ENCODE measurements around the gene AKT2. TPM values are rescaled to one million over a fixed set of nuclear protein-coding genes. Genes with fewer than 3 reads are reported as not detected.
"Not testable (repeated sequence)": the region's sequence is repeated elsewhere in the genome, so short reads cannot be mapped to it uniquely, and the experiment has no call there.

Gene AKT2
- polyA plus RNA-seq, 1 donor from 2014 or later = 131 TPM

DNA sequence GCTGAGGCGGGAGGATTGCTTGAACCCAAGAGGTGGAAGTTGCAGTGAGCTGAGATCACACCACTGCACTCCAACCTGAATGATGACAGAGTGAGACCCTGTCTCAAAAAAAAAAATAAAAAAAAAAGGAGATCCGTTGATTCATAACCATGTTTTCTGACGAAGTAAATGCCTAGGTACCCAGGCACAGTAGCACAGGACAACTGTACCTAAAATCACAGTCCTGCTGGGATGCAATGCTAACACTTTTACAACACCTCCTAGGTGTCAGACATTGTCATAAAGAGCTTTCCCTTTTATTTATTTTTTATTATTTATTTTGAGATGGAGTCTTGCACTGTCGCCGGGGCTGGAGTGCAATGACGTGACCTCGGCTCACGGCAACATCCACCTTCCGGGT, 64.5 kb downstream of the AKT2 start:
- peaks cover 18% of the 10 kb centered on the region for H3K27me3 ChIP-seq (ENCODE audit: insufficient read depth, low read depth, low read length)
- H3K4me3 ChIP-seq (ENCODE audit: low read length) = no peak overlapping the region
- H3K27ac ChIP-seq (ENCODE audit: low read length) = no peak overlapping the region
- no peaks in the 10 kb centered on the region for H3K79me2 ChIP-seq (replicated peaks; ENCODE audit: insufficient read depth, low read length)
- no peak overlapping the region for H3K4me2 ChIP-seq (ENCODE audit: low read length)
- no peaks in the 10 kb centered on the region for H4K20me1 ChIP-seq (ENCODE audit: insufficient read depth)
- H3K9me3 ChIP-seq (ENCODE audit: low read length) = no peaks in the 10 kb centered on the region
- TF ChIP-seq POLR2AphosphoS5 (IDR thresholded peaks at IDR 0.05) = no peak
- no peak for TF ChIP-seq TAF1 (IDR thresholded peaks at IDR 0.05; ENCODE audit: low read depth)
- H3K36me3 ChIP-seq (ENCODE audit: insufficient read depth, low read length) = no peaks in the 10 kb centered on the region
- no peak overlapping the region for H3K9ac ChIP-seq (ENCODE audit: low read length)
- no peaks in the 10 kb centered on the region for H3F3A ChIP-seq (ENCODE audit: insufficient read depth, low read length, poor library complexity, severe bottlenecking)
- H2AFZ ChIP-seq (ENCODE audit: low read depth, low read length) = no peak overlapping the region
- no peaks in the 10 kb centered on the region for H3K9me2 ChIP-seq (ENCODE audit: insufficient read depth, low read length)

- Histone ChIP-seq H4K20me1 (ENCODE audit: insufficient read depth) (no peaks in the 10 kb centered on the region), H3K9ac (ENCODE audit: low read length) (no peak overlapping the region), H3K9me2 (ENCODE audit: insufficient read depth, low read length) (no peaks in the 10 kb centered on the region), H3K4me3 (ENCODE audit: low read length) (no peak overlapping the region), H3K36me3 (ENCODE audit: insufficient read depth, low read length) (no peaks in the 10 kb centered on the region), H3K27ac (ENCODE audit: low read length) (no peak overlapping the region), H3K4me2 (ENCODE audit: low read length) (no peak overlapping the region), H3K9me3 (ENCODE audit: low read length) (no peaks in the 10 kb centered on the region), H3F3A (ENCODE audit: insufficient read depth, low read length, poor library complexity, severe bottlenecking) (no peaks in the 10 kb centered on the region), H3K27me3 (ENCODE audit: insufficient read depth, low read depth, low read length) (peaks cover 14% of the 10 kb centered on the region), H3K79me2 (replicated peaks; ENCODE audit: insufficient read depth, low read length) (no peaks in the 10 kb centered on the region), H2AFZ (ENCODE audit: low read depth, low read length) (no peak overlapping the region)
- TF ChIP-seq POLR2AphosphoS5 (IDR thresholded peaks at IDR 0.05) (no peak), SMC3 (conservative IDR thresholded peaks at IDR 0.05; ENCODE audit: poor library complexity) (no peak)
- TF ChIP-seq, protein P1, sequence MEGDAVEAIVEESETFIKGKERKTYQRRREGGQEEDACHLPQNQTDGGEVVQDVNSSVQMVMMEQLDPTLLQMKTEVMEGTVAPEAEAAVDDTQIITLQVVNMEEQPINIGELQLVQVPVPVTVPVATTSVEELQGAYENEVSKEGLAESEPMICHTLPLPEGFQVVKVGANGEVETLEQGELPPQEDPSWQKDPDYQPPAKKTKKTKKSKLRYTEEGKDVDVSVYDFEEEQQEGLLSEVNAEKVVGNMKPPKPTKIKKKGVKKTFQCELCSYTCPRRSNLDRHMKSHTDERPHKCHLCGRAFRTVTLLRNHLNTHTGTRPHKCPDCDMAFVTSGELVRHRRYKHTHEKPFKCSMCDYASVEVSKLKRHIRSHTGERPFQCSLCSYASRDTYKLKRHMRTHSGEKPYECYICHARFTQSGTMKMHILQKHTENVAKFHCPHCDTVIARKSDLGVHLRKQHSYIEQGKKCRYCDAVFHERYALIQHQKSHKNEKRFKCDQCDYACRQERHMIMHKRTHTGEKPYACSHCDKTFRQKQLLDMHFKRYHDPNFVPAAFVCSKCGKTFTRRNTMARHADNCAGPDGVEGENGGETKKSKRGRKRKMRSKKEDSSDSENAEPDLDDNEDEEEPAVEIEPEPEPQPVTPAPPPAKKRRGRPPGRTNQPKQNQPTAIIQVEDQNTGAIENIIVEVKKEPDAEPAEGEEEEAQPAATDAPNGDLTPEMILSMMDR (IDR thresholded peaks at IDR 0.05; ENCODE audit: poor library complexity, severe bottlenecking) = no peak
- TF ChIP-seq, protein P2, sequence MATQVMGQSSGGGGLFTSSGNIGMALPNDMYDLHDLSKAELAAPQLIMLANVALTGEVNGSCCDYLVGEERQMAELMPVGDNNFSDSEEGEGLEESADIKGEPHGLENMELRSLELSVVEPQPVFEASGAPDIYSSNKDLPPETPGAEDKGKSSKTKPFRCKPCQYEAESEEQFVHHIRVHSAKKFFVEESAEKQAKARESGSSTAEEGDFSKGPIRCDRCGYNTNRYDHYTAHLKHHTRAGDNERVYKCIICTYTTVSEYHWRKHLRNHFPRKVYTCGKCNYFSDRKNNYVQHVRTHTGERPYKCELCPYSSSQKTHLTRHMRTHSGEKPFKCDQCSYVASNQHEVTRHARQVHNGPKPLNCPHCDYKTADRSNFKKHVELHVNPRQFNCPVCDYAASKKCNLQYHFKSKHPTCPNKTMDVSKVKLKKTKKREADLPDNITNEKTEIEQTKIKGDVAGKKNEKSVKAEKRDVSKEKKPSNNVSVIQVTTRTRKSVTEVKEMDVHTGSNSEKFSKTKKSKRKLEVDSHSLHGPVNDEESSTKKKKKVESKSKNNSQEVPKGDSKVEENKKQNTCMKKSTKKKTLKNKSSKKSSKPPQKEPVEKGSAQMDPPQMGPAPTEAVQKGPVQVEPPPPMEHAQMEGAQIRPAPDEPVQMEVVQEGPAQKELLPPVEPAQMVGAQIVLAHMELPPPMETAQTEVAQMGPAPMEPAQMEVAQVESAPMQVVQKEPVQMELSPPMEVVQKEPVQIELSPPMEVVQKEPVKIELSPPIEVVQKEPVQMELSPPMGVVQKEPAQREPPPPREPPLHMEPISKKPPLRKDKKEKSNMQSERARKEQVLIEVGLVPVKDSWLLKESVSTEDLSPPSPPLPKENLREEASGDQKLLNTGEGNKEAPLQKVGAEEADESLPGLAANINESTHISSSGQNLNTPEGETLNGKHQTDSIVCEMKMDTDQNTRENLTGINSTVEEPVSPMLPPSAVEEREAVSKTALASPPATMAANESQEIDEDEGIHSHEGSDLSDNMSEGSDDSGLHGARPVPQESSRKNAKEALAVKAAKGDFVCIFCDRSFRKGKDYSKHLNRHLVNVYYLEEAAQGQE (IDR thresholded peaks at IDR 0.05; ENCODE audit: borderline replicate concordance) = no peak
Measured at GRCh38 chr19:40219721-40220276, 65.3 kb downstream of the AKT2 start.

- not testable (repeated sequence) for H3K79me2 ChIP-seq (replicated peaks; ENCODE audit: insufficient read depth, low read length); H2AFZ ChIP-seq (ENCODE audit: low read depth, low read length); H3K36me3 ChIP-seq (ENCODE audit: insufficient read depth, low read length); H3K9ac ChIP-seq (ENCODE audit: low read length); H3K9me2 ChIP-seq (ENCODE audit: insufficient read depth, low read length); H3K9me3 ChIP-seq (ENCODE audit: low read length); H3F3A ChIP-seq (ENCODE audit: insufficient read depth, low read length, poor library complexity, severe bottlenecking); H4K20me1 ChIP-seq (ENCODE audit: insufficient read depth); H3K4me2 ChIP-seq (ENCODE audit: low read length); H3K4me3 ChIP-seq (ENCODE audit: low read length); H3K27ac ChIP-seq (ENCODE audit: low read length)
- peaks cover 14% of the 10 kb centered on the region for H3K27me3 ChIP-seq (ENCODE audit: insufficient read depth, low read depth, low read length)
Measured at GRCh38 chr19:40219029-40219428, 66.1 kb downstream of the AKT2 start.

Measured in neural cell (in vitro differentiated cells).